ENCODE measurements around the gene RLBP1.

RLBP1 gene

GRCh38 chr15:89168316-89168833 is 53.0 kb downstream of the RLBP1 start:
- H3K79me2 ChIP-seq (ENCODE audit: insufficient read depth, low read length) = no peaks in the 10 kb centered on the region
- H3K9ac ChIP-seq (ENCODE audit: low read depth, low read length, poor library complexity, severe bottlenecking) = no peak overlapping the region
- H4K20me1 ChIP-seq (ENCODE audit: insufficient read depth, low read length, poor library complexity, severe bottlenecking) = no peaks in the 10 kb centered on the region
- H3K4me1 ChIP-seq (ENCODE audit: insufficient read depth, low read length, poor library complexity, severe bottlenecking) = peaks cover 14% of the 10 kb centered on the region
- H3K27me3 ChIP-seq (ENCODE audit: insufficient read depth, low read length, poor library complexity, severe bottlenecking) = no peaks in the 10 kb centered on the region
- H3K9me2 ChIP-seq (replicated peaks; ENCODE audit: low read depth, low read length) = no peaks in the 10 kb centered on the region
- no peak overlapping the region for H3K4me2 ChIP-seq (ENCODE audit: low read depth, low read length, poor library complexity, severe bottlenecking)
- H3K4me3 ChIP-seq (ENCODE audit: low read length, poor library complexity, severe bottlenecking) = no peak overlapping the region
- H3K36me3 ChIP-seq (ENCODE audit: insufficient read depth, low read length) = peaks cover 19% of the 10 kb centered on the region; the same call in 1 of the 2 replicates
- H3F3A ChIP-seq (ENCODE audit: low read depth) = no peaks in the 10 kb centered on the region
- no peak overlapping the region for H2AFZ ChIP-seq (ENCODE audit: low read length)
- TF ChIP-seq CTCF (conservative IDR thresholded peaks at IDR 0.05; ENCODE audit: low read length) (no peak), EZH2phosphoT487 (IDR thresholded peaks at IDR 0.05; ENCODE audit: borderline replicate concordance) (no peak)
- no peaks in the 10 kb centered on the region for H3K9me3 ChIP-seq (ENCODE audit: insufficient read depth, low read depth, low read length)

GRCh38 chr15:89167267-89168176 is 53.9 kb downstream of the RLBP1 start:
- Histone ChIP-seq H4K20me1 (ENCODE audit: insufficient read depth, low read length, poor library complexity, severe bottlenecking) (no peaks in the 10 kb centered on the region), H2AFZ (ENCODE audit: low read length) (no peak overlapping the region), H3K79me2 (ENCODE audit: insufficient read depth, low read length) (no peaks in the 10 kb centered on the region), H3K9ac (ENCODE audit: low read depth, low read length, poor library complexity, severe bottlenecking) (no peak overlapping the region), H3K27me3 (ENCODE audit: insufficient read depth, low read length, poor library complexity, severe bottlenecking) (no peaks in the 10 kb centered on the region), H3K9me2 (replicated peaks; ENCODE audit: low read depth, low read length) (no peaks in the 10 kb centered on the region), H3K4me3 (ENCODE audit: low read length, poor library complexity, severe bottlenecking) (no peak overlapping the region), H3K4me1 (ENCODE audit: insufficient read depth, low read length, poor library complexity, severe bottlenecking) (peaks cover 14% of the 10 kb centered on the region), H3K9me3 (ENCODE audit: insufficient read depth, low read depth, low read length) (no peaks in the 10 kb centered on the region), H3F3A (ENCODE audit: low read depth) (no peaks in the 10 kb centered on the region), H3K4me2 (ENCODE audit: low read depth, low read length, poor library complexity, severe bottlenecking) (no peak overlapping the region), H3K36me3 (ENCODE audit: insufficient read depth, low read length) (peaks cover 22% of the 10 kb centered on the region; the same call in 1 of the 2 replicates)
- TF ChIP-seq EZH2phosphoT487 (IDR thresholded peaks at IDR 0.05; ENCODE audit: borderline replicate concordance) (no peak), CTCF (conservative IDR thresholded peaks at IDR 0.05; ENCODE audit: low read length) (no peak)

- Histone ChIP-seq H3K36me3 (ENCODE audit: insufficient read depth, low read length) (peaks cover 20% of the 10 kb centered on the region; the same call in 1 of the 2 replicates), H3K4me3 (ENCODE audit: low read length, poor library complexity, severe bottlenecking) (no peak overlapping the region), H3F3A (ENCODE audit: low read depth) (no peaks in the 10 kb centered on the region), H3K79me2 (ENCODE audit: insufficient read depth, low read length) (no peaks in the 10 kb centered on the region), H3K4me2 (ENCODE audit: low read depth, low read length, poor library complexity, severe bottlenecking) (no peak overlapping the region), H2AFZ (ENCODE audit: low read length) (no peak overlapping the region), H3K27me3 (ENCODE audit: insufficient read depth, low read length, poor library complexity, severe bottlenecking) (no peaks in the 10 kb centered on the region), H4K20me1 (ENCODE audit: insufficient read depth, low read length, poor library complexity, severe bottlenecking) (no peaks in the 10 kb centered on the region), H3K9ac (ENCODE audit: low read depth, low read length, poor library complexity, severe bottlenecking) (no peak overlapping the region), H3K4me1 (ENCODE audit: insufficient read depth, low read length, poor library complexity, severe bottlenecking) (peaks cover 14% of the 10 kb centered on the region), H3K9me3 (ENCODE audit: insufficient read depth, low read depth, low read length) (no peaks in the 10 kb centered on the region), H3K9me2 (replicated peaks; ENCODE audit: low read depth, low read length) (no peaks in the 10 kb centered on the region)
- no peak for TF ChIP-seq CTCF (conservative IDR thresholded peaks at IDR 0.05; ENCODE audit: low read length)
- TF ChIP-seq EZH2phosphoT487 (IDR thresholded peaks at IDR 0.05; ENCODE audit: borderline replicate concordance) = no peak
Measured at GRCh38 chr15:89165677-89166076, 55.7 kb downstream of the RLBP1 start.
